ENCODE results near the gene TAGLN2.

TAGLN2 gene

DNA sequence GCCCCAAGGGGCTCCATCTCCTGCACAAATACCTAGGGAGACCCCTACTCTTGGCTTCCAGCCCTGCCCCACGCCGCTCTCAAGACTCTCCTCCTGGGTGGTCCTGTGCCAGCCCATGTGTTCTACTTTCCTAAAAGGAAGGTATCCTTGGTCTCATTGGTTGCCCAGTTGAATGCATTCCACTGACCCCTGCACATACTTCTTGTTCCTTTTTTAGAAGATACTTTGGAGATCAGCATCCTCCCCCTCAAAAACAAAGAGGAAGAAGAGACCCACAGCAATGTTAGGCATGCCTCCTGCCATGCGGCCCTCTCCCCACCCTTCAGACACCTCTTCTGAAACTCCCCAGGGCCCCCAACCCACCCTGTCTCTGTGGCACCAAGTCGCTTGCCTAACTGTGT lies 24.7 kb upstream of the TAGLN2 start:
- in situ Hi-C loops (cut with MboI; ENCODE audit: low sequenced_read_pairs), result no loop called here

DNA sequence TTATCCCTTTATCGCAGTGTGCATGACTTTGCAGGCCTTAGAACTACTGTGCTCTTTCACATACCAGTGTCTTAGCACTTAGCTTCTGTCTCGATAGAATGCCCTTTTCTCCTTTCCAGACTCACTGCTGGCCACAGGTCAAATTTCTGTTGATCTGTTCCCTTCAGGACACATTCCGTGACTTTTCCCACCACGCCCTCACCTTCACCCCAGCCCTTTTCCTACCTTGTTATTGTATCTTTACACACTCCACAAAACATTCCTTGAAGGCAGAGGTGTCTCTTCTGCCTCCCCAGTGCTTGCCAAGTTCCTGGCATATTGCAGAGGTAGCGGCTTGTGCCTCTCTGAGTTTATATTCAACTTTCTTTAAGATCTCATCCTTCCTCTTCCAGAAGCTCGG lies 23.8 kb upstream of the TAGLN2 start:
- in situ Hi-C loops (cut with MboI; ENCODE audit: low sequenced_read_pairs), result no loop called here

DNA sequence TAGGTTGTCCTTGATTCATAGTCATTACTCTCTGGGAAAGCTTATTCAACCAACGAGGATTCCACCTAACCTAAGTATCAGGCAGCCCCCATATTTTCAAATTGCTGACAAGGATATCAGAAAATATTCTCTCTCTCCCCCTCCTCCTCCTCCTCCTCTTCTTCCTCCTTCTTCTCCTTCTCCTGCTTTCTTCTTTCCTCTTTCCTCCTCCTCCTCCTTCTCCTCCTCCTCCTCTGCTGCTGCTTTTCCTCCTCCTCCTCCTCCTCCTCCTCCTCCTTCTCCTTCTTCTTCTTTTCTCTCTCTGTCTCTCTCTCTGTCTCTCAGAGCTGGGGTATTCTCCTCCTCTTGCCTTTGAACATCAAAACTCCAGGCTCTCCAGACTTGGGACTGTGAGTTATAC lies 22.6 kb upstream of the TAGLN2 start:
- in situ Hi-C loops (cut with MboI; ENCODE audit: low sequenced_read_pairs), result no loop called here

- in situ Hi-C loops (cut with MboI; ENCODE audit: low sequenced_read_pairs), result no loop called here
Observed at GRCh38 chr1:159946242-159947187, 21.2 kb upstream of the TAGLN2 start.

GRCh38 chr1:159945483-159946241 lies 20.4 kb upstream of the TAGLN2 start, which contains the start of gene IGSF9:
Gene IGSF9, minus strand, starts transcription at chr1:159945613. Its CDS starts 2,159 bp downstream, at chr1:159943454.
- in situ Hi-C loops (cut with MboI; ENCODE audit: low sequenced_read_pairs), result no loop called here

GRCh38 chr1:159944623-159945455 lies 19.5 kb upstream of the TAGLN2 start:
- in situ Hi-C loops (cut with MboI; ENCODE audit: low sequenced_read_pairs), result no loop called here

GRCh38 chr1:159943908-159944622 lies 18.8 kb upstream of the TAGLN2 start:
- in situ Hi-C loops (cut with MboI; ENCODE audit: low sequenced_read_pairs), result no loop called here

DNA sequence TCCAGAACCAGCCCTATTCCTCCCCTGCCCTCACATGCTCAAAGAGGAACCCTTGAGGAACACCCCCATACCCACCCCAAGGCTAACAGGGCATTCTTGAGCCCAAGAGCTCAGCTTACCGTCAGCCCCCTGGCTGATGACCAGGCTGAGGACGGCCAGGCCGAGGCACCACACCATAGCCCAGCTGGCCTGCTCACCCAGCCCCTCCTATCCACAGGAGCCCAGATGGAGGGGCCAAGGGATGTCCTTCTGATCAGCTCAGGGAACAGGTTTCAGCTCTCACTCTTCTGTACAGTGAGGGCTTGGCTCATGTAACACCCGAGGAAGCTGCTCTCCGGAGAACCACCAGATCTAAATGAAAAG lies 18.0 kb upstream of the TAGLN2 start:
- in situ Hi-C loops (cut with MboI; ENCODE audit: low sequenced_read_pairs), result no loop called here

GRCh38 chr1:159942632-159943277 lies 17.4 kb upstream of the TAGLN2 start:
- in situ Hi-C loops (cut with MboI; ENCODE audit: low sequenced_read_pairs), result no loop called here

GRCh38 chr1:159941591-159942560 lies 16.6 kb upstream of the TAGLN2 start:
- in situ Hi-C loops (cut with MboI; ENCODE audit: low sequenced_read_pairs), result no loop called here

DNA sequence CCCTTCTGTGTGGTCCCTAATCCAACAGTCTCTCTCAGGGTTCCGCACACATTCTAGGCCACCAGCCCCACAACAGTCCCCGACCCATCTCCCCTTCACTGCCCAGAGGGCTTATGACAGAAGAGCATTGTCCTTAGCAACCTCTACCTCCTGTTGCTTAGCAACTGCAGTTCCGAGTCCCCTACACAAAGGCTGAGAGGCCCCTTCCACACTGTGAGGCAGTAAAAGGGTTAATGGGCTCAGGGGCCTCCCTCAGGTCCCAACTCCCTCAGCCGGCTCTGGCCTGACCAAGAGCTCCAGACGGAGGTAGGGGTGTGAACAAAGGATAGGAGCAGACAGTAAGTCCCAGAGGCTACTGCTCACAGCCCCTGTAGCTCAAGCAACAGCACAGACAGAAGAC lies 15.8 kb upstream of the TAGLN2 start:
- in situ Hi-C loops (cut with MboI; ENCODE audit: low sequenced_read_pairs), result no loop called here

DNA sequence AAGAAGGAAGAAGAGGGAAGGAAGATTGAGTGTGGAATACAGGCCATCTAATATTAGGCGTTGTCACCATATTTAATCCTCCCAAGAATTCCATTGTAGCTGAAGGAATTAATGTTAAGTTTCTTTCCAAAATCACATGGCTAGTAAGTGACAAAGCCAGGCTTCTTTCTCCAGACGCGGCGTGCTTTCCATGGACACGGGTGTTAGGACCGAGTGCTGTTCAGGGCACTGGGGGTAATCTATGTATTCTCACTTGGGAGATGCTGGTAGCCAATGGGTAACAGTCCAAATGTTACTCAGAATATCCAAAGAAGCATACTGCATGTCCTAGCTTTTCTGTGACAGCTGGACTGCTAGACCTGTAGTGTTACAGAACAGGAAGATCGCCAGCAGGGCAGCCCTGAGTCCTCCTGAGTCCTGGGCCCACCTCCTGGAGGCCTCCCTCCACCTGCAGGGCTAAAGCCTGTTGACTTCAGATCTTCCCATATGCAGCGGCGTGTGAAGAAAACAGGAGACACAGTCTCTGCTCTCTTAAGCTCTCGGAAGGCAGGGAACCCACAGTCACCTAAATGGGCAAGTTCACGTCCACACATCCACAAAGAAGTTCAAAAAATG lies 14.8 kb upstream of the TAGLN2 start:
- in situ Hi-C loops (cut with MboI; ENCODE audit: low sequenced_read_pairs), result no loop called here

DNA sequence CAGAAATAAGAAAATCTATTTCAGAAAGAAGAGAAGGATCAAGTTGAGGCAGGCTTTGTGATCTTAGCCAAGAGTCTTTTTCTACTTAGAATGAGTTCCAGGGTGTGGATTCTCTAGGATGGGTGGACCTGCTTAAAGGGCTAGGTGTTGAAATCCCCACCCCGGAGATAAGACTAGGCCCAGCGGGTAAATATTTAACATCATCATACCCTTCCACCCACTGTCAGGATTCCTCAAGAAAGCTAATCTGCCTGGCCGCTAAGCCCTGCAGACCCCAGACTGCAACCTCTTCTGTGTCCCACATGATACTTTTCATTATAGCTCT lies 14.3 kb upstream of the TAGLN2 start:
- in situ Hi-C loops (cut with MboI; ENCODE audit: low sequenced_read_pairs), result loop anchor here (10.0 kb wide), 1 partner anchor 65 kb away; no protein-coding TSS in a partner anchor

- in situ Hi-C loops (cut with MboI; ENCODE audit: low sequenced_read_pairs), result loop anchor here (10.0 kb wide), 1 partner anchor 66 kb away; no protein-coding TSS in a partner anchor
Observed at GRCh38 chr1:159938905-159939677, 13.8 kb upstream of the TAGLN2 start.

DNA sequence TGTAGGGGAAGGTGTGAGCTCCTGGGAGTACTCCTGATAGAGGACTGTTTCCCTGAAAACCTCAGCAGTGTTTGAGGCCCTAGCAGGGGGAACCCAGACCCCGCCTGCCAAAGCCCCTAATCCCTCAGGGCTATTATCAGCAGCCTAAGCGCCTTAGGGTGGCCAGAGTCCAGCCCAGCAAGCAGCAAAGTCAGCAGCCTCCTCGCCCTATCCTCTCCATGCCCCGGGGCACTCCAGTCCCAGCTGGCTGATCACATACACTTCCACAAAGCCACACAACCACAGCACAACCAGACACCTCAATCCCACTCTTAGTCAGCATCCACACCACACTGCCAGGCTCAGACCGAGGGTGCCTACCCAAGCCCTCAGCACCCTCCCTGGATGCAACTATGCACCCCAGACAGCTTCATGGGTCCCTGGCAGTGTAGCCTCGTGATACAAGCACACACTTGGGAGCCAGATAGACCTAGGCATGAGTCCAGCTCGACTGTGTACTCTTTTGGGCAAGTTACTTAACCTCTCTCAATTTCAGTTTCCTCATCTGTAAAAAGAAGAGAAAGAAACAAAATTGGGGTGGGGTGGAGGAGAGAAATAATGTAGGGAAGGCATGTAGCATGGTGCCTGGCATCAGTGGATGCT lies 13.0 kb upstream of the TAGLN2 start:
- in situ Hi-C loops (cut with MboI; ENCODE audit: low sequenced_read_pairs), result loop anchor here (10.0 kb wide), 1 partner anchor 66 kb away; no protein-coding TSS in a partner anchor

DNA sequence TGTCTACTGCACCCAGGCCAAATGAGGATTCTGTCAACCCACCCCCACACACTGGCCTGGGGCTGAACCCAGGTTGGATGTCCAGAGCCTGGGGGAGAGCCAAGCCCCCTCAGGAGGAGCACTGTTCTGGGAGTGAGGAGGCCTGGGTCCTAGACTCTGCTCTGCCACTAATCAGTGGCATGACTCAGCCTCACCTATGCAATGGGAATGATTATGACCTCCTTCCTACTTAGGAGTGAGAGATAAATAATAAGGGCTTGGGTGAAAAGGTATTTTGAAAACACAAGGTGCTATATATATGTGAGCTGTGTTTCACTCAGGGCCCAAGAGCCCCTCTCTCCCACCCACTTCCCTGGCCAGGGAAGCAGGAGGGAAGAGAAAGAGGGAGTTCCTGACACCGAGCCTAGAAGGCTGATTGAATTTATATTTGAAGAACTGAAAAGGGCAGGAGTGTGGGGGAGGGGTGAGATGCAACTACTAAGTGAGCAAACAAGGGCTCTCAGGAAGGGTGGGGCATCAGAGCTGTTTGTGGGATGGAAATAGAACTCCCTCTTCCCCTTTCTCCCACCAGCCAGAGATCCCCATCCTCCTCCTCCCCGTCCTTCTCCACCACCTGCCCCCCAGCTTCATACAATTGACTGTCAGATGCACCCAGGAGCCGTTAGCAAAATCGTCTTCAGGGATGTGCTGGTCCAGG lies 11.9 kb upstream of the TAGLN2 start:
- in situ Hi-C loops (cut with MboI; ENCODE audit: low sequenced_read_pairs), result loop anchor here (10.0 kb wide), 1 partner anchor 68 kb away; no protein-coding TSS in a partner anchor
